ENCODE results near the gene KCNAB3. TPM values are rescaled to one million over a fixed set of nuclear protein-coding genes. Genes with fewer than 3 reads are reported as not detected.

The KCNAB3 gene
- total RNA-seq, 4 donors from 2014 or later = 0.40 to 3.7 (median 1.5) TPM

- DNase-seq = no peak
- Histone ChIP-seq H3K9me3 (no peaks in the 10 kb centered on the region), H3K36me3 (no peaks in the 10 kb centered on the region), H3K27me3 (no peaks in the 10 kb centered on the region), H3K4me1 (peaks cover 7 to 12% of the 10 kb centered on the region in 2 donors), H3K4me3 (replicated peaks in 1 of 3) (peak overlapping the region in 2 of 3 donors; percentile 1 to 28), H3K27ac (peak overlapping the region; percentile 14 to 82 (median 69))
- no peak for TF ChIP-seq CTCF (IDR thresholded peaks at IDR 0.05)
- TF ChIP-seq POLR2A (IDR thresholded peaks at IDR 0.05) = no peak
- 34 to 35% methylated on average over 16 of the region's 16 CpGs for WGBS, 2 donors
- intact Hi-C loops (cut with DNase I) = no loop called here
These were observed 7.3 kb downstream of the KCNAB3 start for GRCh38 chr17:7922269-7922844.

DNA sequence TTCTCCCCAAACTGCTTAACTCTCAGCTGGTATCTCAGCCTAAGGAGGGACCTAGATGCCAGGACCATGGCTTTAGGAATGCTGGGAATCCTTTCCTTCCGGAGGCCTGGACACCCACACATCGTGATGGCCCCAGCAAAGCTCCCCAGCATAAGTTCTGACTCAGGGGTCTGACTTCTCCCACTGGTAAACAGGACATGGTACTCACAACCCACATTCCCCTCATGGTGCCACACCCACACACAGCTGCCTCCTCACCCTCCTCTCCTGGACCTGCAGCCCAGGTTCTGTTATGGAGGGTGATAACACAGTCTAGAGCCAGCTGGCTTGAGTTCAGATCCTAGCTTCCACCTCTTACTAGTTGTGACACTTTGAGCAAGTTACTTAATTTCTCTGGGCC lies 12.8 kb downstream of the KCNAB3 start:
- DNase-seq = no peak
- no peaks in the 10 kb centered on the region for H3K9me3 ChIP-seq
- TF ChIP-seq POLR2A (IDR thresholded peaks at IDR 0.05) (no peak), CTCF (IDR thresholded peaks at IDR 0.05) (no peak)
- peaks cover 1 to 3% of the 10 kb centered on the region in 2 donors for H3K36me3 ChIP-seq
- no peaks in the 10 kb centered on the region for H3K27me3 ChIP-seq
- no peak overlapping the region for H3K4me3 ChIP-seq (replicated peaks in 1 of 3)
- intact Hi-C loops (cut with DNase I) = no loop called here
- peak overlapping the region in 2 of 3 donors; percentile 94 to 96 for H3K27ac ChIP-seq
- WGBS, 2 donors = 65 to 89% methylated on average over 2 of the region's 2 CpGs
- peaks cover 11 to 17% of the 10 kb centered on the region in 2 donors for H3K4me1 ChIP-seq

- Histone ChIP-seq H3K4me1 (peaks cover 11 to 17% of the 10 kb centered on the region in 2 donors), H3K36me3 (peaks cover 6 to 8% of the 10 kb centered on the region in 2 donors), H3K4me3 (replicated peaks in 1 of 3) (peak overlapping the region in 2 of 3 donors; percentile 47 to 50), H3K9me3 (no peaks in the 10 kb centered on the region), H3K27me3 (no peaks in the 10 kb centered on the region), H3K27ac (peak overlapping the region; percentile 94 to 96 (median 96))
- TF ChIP-seq POLR2A (IDR thresholded peaks at IDR 0.05) = no peak
- TF ChIP-seq CTCF (IDR thresholded peaks at IDR 0.05) = no peak
- DNase-seq = no peak
- WGBS, 2 donors = 43 to 50% methylated on average over 14 to 15 of the region's 15 CpGs
- intact Hi-C loops (cut with DNase I) = no loop called here
These were observed 13.3 kb downstream of the KCNAB3 start for GRCh38 chr17:7916385-7916682.

- peak; percentile 97 for DNase-seq
- 1 to 2% methylated on average over 29 to 74 of the region's 100 CpGs for WGBS, 2 donors
- peaks cover 11 to 17% of the 10 kb centered on the region in 2 donors for H3K4me1 ChIP-seq
- intact Hi-C loops (cut with DNase I) = no loop called here
- no peaks in the 10 kb centered on the region for H3K9me3 ChIP-seq
- peak within 1 kb of the TSS in 2 of 3 donors; percentile 47 to 50 for H3K4me3 ChIP-seq (replicated peaks in 1 of 3)
- TF ChIP-seq CTCF (IDR thresholded peaks at IDR 0.05) (peak in 1 of 6 experiments; percentile 7), POLR2A (IDR thresholded peaks at IDR 0.05) (peak; percentile 6 to 81)
- H3K27me3 ChIP-seq = no peaks in the 10 kb centered on the region
- peak within 1 kb of the TSS; percentile 94 to 96 (median 96) for H3K27ac ChIP-seq
- H3K36me3 ChIP-seq = peaks cover 11 to 13% of the 10 kb centered on the region in 2 donors
These were observed 13.9 kb downstream of the KCNAB3 start, which contains the start of gene RNF227 for GRCh38 chr17:7915611-7916384. RNF227 (minus strand) TSS chr17:7916289; CDS start chr17:7916195, 94 bp downstream.

GRCh38 chr17:7915179-7915610 lies 14.5 kb downstream of the KCNAB3 start:
- no peaks in the 10 kb centered on the region for H3K9me3 ChIP-seq
- no peaks in the 10 kb centered on the region for H3K27me3 ChIP-seq
- peak overlapping the region; percentile 37 to 96 (median 74) for H3K27ac ChIP-seq
- intact Hi-C loops (cut with DNase I) = no loop called here
- WGBS, 2 donors = 5 to 6% methylated on average over 13 to 15 of the region's 15 CpGs
- TF ChIP-seq POLR2A (IDR thresholded peaks at IDR 0.05) = no peak
- TF ChIP-seq CTCF (IDR thresholded peaks at IDR 0.05) = no peak
- H3K36me3 ChIP-seq = peaks cover 15 to 19% of the 10 kb centered on the region in 2 donors
- H3K4me3 ChIP-seq (replicated peaks in 1 of 3) = peak overlapping the region in 2 of 3 donors; percentile 38 to 50
- peaks cover 11 to 17% of the 10 kb centered on the region in 2 donors for H3K4me1 ChIP-seq
- peak; percentile 12 to 20 for DNase-seq
